Measurements from ENCODE around the gene APOA5. TPM values are rescaled to one million over a fixed set of nuclear protein-coding genes. Genes with fewer than 3 reads are reported as not detected.

The APOA5 gene
- total and polyA plus RNA-seq, 2 of the 13 experiments (the other 11 are each of a cell fraction or from before 2014, with no cell fraction given): 44.0 to 49.1 TPM

- FAIRE-seq: peak; percentile 4
These were observed 8.9 kb upstream of the APOA5 start for GRCh38 chr11:116800610-116801009.

GRCh38 chr11:116798368-116798767, 6.7 kb upstream of the APOA5 start:
- no peak overlapping the region for H3K4me2 ChIP-seq (ENCODE audit: low read depth, low read length)
- peaks cover 57% of the 10 kb centered on the region for H3K4me1 ChIP-seq (ENCODE audit: insufficient read depth, low read length)
- H3K9me3 ChIP-seq (ENCODE audit: low read length): no peaks in the 10 kb centered on the region
- no peak overlapping the region for H2AFZ ChIP-seq (ENCODE audit: low read length)
- in situ Hi-C loops (cut with HindIII; ENCODE audit: extremely low pct_ligation_motif_present, low pct_unique_long_range_greater_than_20kb) (loop anchor here (10.0 kb wide), 1 partner anchor 296 kb away; the partner anchor contains the start of gene SIK3), intact Hi-C loops (cut with micrococcal nuclease; ENCODE audit: unreplicated experiment) (no loop called here)
- H4K20me1 ChIP-seq (ENCODE audit: insufficient read depth, low read length): no peaks in the 10 kb centered on the region
- H3K27ac ChIP-seq (ENCODE audit: extremely low read length, insufficient read depth, low read length): no peak overlapping the region
- no peaks in the 10 kb centered on the region for H3K79me2 ChIP-seq (ENCODE audit: insufficient read depth, low read length)
- CTCF ChIA-PET (ENCODE audit: low intra/inter-chr PET ratio, low total read pairs): no interaction called here
- 97% methylated on average over 5 of the region's 5 CpGs for WGBS (ENCODE audit: low lambda C conversion rate)
- no TSS peak for BruUV-seq (replicated peaks)
- ATAC-seq (no peak), FAIRE-seq (no peak), DNase-seq (ENCODE audit: low spot score) (no peak)
- H3K36me3 ChIP-seq (replicated peaks in 1 of 2; ENCODE audit: control insufficient read depth in 1 of 2, insufficient read depth in 2 of 2, low read length in 2 of 2): no peaks in the 10 kb centered on the region
- H3K4me3 ChIP-seq (replicated peaks in 1 of 3; ENCODE audit: insufficient read depth in 1 of 3, low read depth in 2 of 3, low read length in 3 of 3): no peak overlapping the region
- no peaks in the 10 kb centered on the region for H3K27me3 ChIP-seq (ENCODE audit: control insufficient read depth in 1 of 2, insufficient read depth in 2 of 2, low read length in 2 of 2)
- POLR2A ChIA-PET: interaction anchor here (0.5 to 17.3 kb wide), 3 partner anchors 10 to 307 kb away, joined by 3 to 1365 read pairs (median 6); partner anchors contain the start of genes APOA1, APOA4 and APOC3
- H3K9ac ChIP-seq (ENCODE audit: insufficient read depth, low read depth, low read length): no peak overlapping the region
- TF ChIP-seq GRHL1 (CRISPR knock-in tag; conservative IDR thresholded peaks at IDR 0.05): no peak
- no peak for TF ChIP-seq RFXAP (CRISPR knock-in tag; IDR thresholded peaks at IDR 0.05; ENCODE audit: borderline replicate concordance)
- TF ChIP-seq ZBTB2 (CRISPR knock-in tag; IDR thresholded peaks at IDR 0.05; ENCODE audit: low read depth): no peak
- TF ChIP-seq ZXDC (CRISPR knock-in tag; IDR thresholded peaks at IDR 0.05): no peak

More at GRCh38 chr11:116800610-116801009, 8.9 kb upstream of the APOA5 start:
- POLR2A ChIA-PET: interaction anchor here (1.3 to 17.3 kb wide), 3 partner anchors 8 to 29 kb away, joined by 6 to 1365 read pairs (median 9); partner anchors contain the start of genes APOA1, APOA4, APOA5 and APOC3
- TF ChIP-seq SYNCRIP (IDR thresholded peaks at IDR 0.05; ENCODE audit: insufficient read depth, low read depth, low read length) (no peak), NCOA1 (CRISPR knock-in tag; IDR thresholded peaks at IDR 0.05) (no peak), NFE2L2 (IDR thresholded peaks at IDR 0.05; ENCODE audit: low read length) (peak; percentile 86), ZC3H13 (CRISPR knock-in tag; IDR thresholded peaks at IDR 0.05) (no peak), MAFK (conservative IDR thresholded peaks at IDR 0.05 in 1 of 2, IDR thresholded peaks at IDR 0.05 in 1 of 2; ENCODE audit: low read length in 2 of 2) (peak; percentile 45 to 58), MXD1 (CRISPR knock-in tag; IDR thresholded peaks at IDR 0.05) (no peak)
- H3K4me3 ChIP-seq (replicated peaks in 1 of 3; ENCODE audit: insufficient read depth in 1 of 3, low read depth in 2 of 3, low read length in 3 of 3): no peak overlapping the region
- H3K4me2 ChIP-seq (ENCODE audit: low read depth, low read length): no peak overlapping the region
- peaks cover 49% of the 10 kb centered on the region for H3K4me1 ChIP-seq (ENCODE audit: insufficient read depth, low read length)
- BruUV-seq (replicated peaks): no TSS peak
- no peak overlapping the region for H3K9ac ChIP-seq (ENCODE audit: insufficient read depth, low read depth, low read length)
- H3K27me3 ChIP-seq (ENCODE audit: control insufficient read depth in 1 of 2, insufficient read depth in 2 of 2, low read length in 2 of 2): no peaks in the 10 kb centered on the region
- H3K36me3 ChIP-seq (replicated peaks in 1 of 2; ENCODE audit: control insufficient read depth in 1 of 2, insufficient read depth in 2 of 2, low read length in 2 of 2): no peaks in the 10 kb centered on the region
- in situ Hi-C loops (cut with HindIII; ENCODE audit: extremely low pct_ligation_motif_present, low pct_unique_long_range_greater_than_20kb) (no loop called here), intact Hi-C loops (cut with micrococcal nuclease; ENCODE audit: unreplicated experiment) (no loop called here)
- no peaks in the 10 kb centered on the region for H4K20me1 ChIP-seq (ENCODE audit: insufficient read depth, low read length)
- 100% methylated on average over 2 of the region's 2 CpGs for WGBS (ENCODE audit: low lambda C conversion rate)
- H3K9me3 ChIP-seq (ENCODE audit: low read length): no peaks in the 10 kb centered on the region
- no peaks in the 10 kb centered on the region for H3K79me2 ChIP-seq (ENCODE audit: insufficient read depth, low read length)
- no peak overlapping the region for H3K27ac ChIP-seq (ENCODE audit: extremely low read length, insufficient read depth, low read length)
- no peak for ATAC-seq
- H2AFZ ChIP-seq (ENCODE audit: low read length): no peak overlapping the region
- CTCF ChIA-PET (ENCODE audit: low intra/inter-chr PET ratio, low total read pairs): no interaction called here
- no peak for DNase-seq (ENCODE audit: low spot score)

Measured in HepG2 (cell line).